Measurements from ENCODE around the gene ZFYVE19. TPM values are rescaled to one million over a fixed set of nuclear protein-coding genes. Genes with fewer than 3 reads are reported as not detected.

Gene ZFYVE19, protein sequence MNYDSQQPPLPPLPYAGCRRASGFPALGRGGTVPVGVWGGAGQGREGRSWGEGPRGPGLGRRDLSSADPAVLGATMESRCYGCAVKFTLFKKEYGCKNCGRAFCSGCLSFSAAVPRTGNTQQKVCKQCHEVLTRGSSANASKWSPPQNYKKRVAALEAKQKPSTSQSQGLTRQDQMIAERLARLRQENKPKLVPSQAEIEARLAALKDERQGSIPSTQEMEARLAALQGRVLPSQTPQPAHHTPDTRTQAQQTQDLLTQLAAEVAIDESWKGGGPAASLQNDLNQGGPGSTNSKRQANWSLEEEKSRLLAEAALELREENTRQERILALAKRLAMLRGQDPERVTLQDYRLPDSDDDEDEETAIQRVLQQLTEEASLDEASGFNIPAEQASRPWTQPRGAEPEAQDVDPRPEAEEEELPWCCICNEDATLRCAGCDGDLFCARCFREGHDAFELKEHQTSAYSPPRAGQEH
- total RNA-seq (2014; rRNA removed; shearing (Covaris generic); ENCODE audit: low replicate concordance), result 6.4 and 27.8 TPM in 2 replicates

DNA sequence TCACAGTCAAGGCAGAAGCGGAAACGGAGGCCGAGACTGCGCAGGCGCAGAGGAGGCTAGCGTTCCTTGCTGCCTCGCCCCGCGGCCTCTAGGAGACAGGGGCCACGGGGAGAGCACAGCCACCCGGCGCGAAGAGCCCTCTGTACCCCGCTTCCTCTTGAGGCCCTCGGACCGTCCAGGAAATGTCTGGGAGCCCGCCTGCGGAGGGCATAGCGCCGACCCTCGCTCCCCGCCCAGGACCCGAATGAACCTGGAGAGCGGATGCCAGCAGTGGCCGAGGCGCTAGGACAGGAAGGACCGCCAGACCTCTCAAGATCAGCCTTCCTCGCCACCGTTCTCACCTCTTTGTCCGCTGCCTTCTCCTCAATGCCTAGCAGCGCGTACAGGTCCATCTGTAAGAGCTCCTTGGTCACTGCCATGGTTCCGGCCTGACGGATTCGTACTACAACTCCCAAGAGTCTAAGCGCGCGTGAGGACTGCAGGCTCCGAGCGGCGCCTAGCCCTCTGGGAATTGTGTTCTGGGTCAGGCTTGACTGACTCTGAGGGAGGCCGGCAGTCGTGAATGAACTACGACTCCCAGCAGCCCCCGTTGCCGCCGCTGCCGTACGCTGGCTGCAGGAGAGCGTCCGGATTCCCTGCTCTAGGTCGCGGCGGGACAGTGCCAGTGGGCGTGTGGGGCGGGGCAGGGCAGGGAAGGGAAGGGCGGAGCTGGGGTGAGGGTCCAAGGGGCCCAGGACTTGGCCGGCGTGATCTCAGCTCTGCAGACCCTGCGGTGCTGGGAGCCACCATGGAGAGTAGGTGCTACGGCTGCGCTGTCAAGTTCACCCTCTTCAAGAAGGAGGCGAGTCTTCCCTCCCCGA is at the start of gene ZFYVE19, which contains the start of gene DNAJC17:
TSS of gene ZFYVE19 (plus strand) at position 62 of the 860 bp plus-strand sequence. CDS start at position 563, 501 bp downstream.
TSS of gene DNAJC17 (minus strand) at position 446 of the 860 bp plus-strand sequence. CDS start at position 419, 27 bp downstream.
- no peaks in the 10 kb centered on the region for H3K36me3 ChIP-seq
- no peaks in the 10 kb centered on the region for H3K9me3 ChIP-seq
- H3K27me3 ChIP-seq, result no peaks in the 10 kb centered on the region
- peak; percentile 97 for DNase-seq
- peak within 1 kb of the TSS; percentile 98 for H3K4me3 ChIP-seq

GRCh38 chr15:40759961-40760360 is 46.9 kb upstream of the ZFYVE19 start:
- Histone ChIP-seq H3K27me3 (no peaks in the 10 kb centered on the region), H3K9me3 (no peaks in the 10 kb centered on the region), H3K36me3 (no peaks in the 10 kb centered on the region), H3K4me3 (no peak overlapping the region)
- DNase-seq, result no peak

GRCh38 chr15:40762919-40763800 is 43.7 kb upstream of the ZFYVE19 start:
- no peaks in the 10 kb centered on the region for H3K27me3 ChIP-seq
- H3K9me3 ChIP-seq, result no peaks in the 10 kb centered on the region
- peak overlapping the region; percentile 39 for H3K4me3 ChIP-seq
- H3K36me3 ChIP-seq, result peaks cover 3% of the 10 kb centered on the region; the same call in 1 of the 2 replicates
- peak; percentile 45 for DNase-seq

- DNase-seq, result peak; percentile 63
- Histone ChIP-seq H3K9me3 (no peaks in the 10 kb centered on the region), H3K36me3 (peaks cover 5% of the 10 kb centered on the region; the same call in 1 of the 2 replicates), H3K27me3 (no peaks in the 10 kb centered on the region), H3K4me3 (peak within 1 kb of the TSS; percentile 39)
Observed at GRCh38 chr15:40763801-40764628, 42.9 kb upstream of the ZFYVE19 start, which contains the start of gene GCHFR. Gene GCHFR (plus strand): TSS chr15:40764068. CDS start chr15:40764181, 113 bp downstream.

DNA sequence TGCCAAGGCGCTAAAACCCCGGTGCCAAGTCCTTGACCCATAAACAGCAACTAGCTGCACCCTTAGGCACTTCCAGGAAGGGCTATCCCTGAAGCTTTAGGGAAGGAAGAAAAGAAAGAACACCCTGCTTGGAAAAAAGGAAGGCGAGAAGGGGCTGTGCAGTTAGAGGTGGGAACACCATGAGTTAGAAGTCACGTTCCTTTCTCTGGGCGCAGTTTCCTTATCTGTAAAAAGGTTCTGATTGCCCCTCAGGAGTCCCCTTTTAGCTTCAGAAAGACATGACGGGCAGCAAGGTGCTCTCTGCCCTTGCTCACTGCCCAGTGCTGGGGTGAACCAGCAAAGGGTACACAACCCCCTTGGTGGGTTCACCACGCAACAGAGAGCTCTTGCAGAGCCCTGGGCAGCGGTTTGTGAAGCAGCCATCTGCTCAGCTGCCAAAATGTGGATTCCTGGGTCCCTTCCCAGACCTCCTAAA is 42.2 kb upstream of the ZFYVE19 start:
- Histone ChIP-seq H3K36me3 (peaks cover 5% of the 10 kb centered on the region; the same call in 1 of the 2 replicates), H3K4me3 (no peak overlapping the region; the same call in 1 of the 2 replicates)

DNA sequence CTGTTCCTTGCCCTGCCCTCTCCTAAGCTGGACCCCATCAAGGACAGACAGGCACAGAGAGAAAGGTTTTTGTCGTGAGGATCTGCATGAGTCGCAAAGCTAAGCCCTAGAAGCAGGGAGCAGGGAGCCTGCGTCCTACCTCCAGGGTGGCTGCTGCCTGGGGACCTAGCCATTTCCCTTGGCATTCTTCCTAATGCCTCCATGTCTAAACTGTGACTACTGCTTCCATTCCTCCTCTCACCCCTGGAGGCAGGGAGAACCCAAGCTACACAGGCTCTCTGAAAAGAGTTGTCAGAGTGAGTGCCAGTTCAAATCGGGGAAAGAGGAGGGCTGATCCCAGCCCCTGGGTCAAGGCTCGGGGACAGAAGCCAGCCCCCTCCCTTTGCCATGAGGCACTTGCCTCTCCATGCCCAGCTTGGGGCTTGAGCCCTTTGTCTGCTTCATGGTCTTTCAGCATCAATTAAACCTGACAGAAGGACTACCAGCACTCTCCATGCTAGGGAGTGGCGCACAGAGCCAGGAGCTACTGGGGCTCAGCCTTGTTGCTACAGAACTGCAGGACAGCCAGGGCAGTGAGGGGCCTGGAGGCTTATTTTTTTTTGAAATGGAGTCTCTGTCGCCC is 40.6 kb upstream of the ZFYVE19 start:
- no peaks in the 10 kb centered on the region for H3K27me3 ChIP-seq
- H3K36me3 ChIP-seq, result peaks cover 5% of the 10 kb centered on the region; the same call in 1 of the 2 replicates
- no peak for DNase-seq
- H3K4me3 ChIP-seq, result no peak overlapping the region
- no peaks in the 10 kb centered on the region for H3K9me3 ChIP-seq

More for the DNA sequence above, 42.2 kb upstream of the ZFYVE19 start:
- DNase-seq, result peak; percentile 33
- no peaks in the 10 kb centered on the region for H3K27me3 ChIP-seq
- H3K9me3 ChIP-seq, result no peaks in the 10 kb centered on the region

- Histone ChIP-seq H3K9me3 (no peaks in the 10 kb centered on the region), H3K36me3 (peaks cover 5% of the 10 kb centered on the region; the same call in 1 of the 2 replicates), H3K4me3 (no peak overlapping the region), H3K27me3 (no peaks in the 10 kb centered on the region)
- peak; percentile 83 for DNase-seq
Observed at GRCh38 chr15:40766906-40767837, 39.7 kb upstream of the ZFYVE19 start.

DNA sequence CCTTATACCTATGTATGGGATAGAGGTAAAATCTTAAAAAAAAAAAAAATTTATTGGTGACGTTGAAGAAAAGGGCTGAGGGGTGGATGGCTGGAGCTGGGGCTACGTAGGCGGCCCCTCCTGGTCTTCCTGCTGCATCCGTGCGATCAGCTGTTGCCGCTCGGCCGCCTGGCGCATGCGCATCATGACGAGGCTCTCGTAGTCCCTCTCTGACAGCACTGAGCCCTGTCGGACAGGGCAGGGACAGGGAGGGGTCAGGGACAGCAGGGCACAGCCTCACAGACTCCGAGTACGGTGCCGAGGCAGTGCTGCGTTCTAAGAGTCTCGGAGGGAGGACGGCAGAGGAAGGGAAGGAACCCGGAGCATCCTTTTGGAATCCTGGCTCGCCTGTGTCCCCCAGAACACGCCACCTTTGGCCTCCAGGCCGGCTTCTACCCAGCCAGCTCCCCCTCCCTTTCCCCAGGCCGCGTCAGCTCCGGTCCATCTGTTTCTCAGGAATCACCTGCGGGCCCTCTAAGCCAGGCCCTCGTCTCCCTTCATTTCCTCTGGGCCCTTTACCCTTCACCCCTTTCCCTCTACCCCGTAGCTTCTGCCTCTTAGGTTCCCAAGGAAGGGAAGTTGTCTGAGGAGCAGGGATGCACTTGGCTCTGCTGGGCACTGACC is 38.9 kb upstream of the ZFYVE19 start:
- H3K9me3 ChIP-seq, result no peaks in the 10 kb centered on the region
- DNase-seq, result no peak
- H3K4me3 ChIP-seq, result no peak overlapping the region
- H3K27me3 ChIP-seq, result no peaks in the 10 kb centered on the region
- peaks cover 5% of the 10 kb centered on the region; the same call in 1 of the 2 replicates for H3K36me3 ChIP-seq

DNA sequence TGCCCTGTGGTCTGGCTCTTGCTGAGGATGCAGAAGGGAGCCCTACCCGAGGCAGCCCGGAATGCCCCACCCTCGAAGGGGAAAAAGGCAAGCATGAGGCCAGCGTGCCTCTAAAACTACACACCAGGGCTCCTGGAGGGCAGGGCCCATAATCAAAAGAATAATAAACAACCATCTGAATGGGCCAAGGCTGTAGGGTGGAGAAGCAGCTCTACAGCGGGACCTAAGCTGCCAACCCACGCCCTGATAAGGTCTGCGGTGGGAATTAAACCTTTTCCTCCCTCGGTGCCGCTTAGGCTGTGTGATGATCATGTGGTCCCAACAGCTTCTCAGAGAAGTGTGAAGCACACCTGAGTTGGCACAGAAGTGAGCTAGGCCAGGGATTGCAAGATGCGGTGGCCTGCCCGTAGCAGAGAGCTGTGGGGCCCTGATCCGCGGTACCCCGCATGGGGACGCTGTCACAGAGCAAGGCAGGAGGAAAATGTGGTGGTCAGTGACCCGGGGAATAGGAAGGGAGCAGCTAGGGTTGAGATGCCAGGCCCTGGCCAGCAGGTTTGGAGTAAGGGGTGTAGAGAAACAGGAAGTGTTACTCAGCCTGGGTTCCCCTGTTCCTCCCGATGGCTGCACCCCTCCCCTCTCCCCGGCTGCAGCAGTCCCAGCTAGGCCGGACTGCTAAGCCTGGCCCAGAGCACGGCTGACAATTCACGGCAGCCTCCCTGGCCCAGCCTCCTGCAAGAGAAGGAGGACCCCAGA is 38.2 kb upstream of the ZFYVE19 start:
- Histone ChIP-seq H3K27me3 (no peaks in the 10 kb centered on the region), H3K36me3 (peaks cover 10% of the 10 kb centered on the region), H3K4me3 (no peak overlapping the region), H3K9me3 (no peaks in the 10 kb centered on the region)
- peak; percentile 74 for DNase-seq

DNA sequence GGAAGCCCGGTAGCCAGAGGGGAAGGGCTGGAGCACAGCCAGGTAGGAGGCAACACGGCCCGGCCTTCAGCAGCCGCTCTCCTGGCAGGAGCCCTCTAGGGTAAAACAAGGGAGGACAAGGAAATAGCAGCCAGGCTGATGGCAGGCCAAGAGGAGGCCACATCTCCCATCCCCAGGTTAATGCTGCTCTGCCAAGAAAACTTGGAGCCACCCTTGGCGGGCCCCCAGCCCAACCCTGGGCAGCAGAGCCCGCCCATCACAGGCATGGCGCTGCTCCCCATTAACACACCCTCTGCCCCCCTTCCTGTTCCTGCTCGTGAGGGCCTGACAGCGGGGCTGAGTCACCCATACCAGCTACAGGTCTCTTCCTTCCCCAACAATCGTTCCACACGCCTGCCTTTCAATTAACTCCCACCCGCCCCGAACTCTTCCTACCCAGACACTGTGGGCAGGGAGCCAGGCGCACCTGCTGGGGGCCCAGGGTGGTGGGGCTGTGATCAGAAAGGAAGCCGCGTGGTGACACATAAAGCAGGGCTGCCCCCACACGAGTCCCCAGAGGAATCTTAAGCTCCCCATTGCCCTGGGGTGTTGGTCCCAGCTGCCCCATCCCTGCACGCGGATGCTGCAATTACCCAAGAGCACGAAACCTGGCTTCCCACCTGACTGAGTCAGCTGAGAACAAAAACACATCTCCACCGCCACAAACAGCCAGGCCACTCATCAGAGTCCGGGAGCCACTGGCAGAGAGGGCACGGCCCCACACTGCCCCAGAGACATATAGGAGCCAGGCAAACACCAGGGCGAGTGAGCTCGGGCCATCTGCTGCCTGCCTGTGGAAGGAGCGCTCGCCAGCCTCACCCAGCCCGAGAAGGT is 37.4 kb upstream of the ZFYVE19 start, which contains the start of gene C15orf62:
TSS of gene C15orf62 (plus strand) at position 707 of the 873 bp plus-strand sequence. CDS start 516 bp downstream, outside the sequence.
- no peak within 1 kb of the TSS for H3K4me3 ChIP-seq
- no peaks in the 10 kb centered on the region for H3K27me3 ChIP-seq
- H3K9me3 ChIP-seq, result no peaks in the 10 kb centered on the region
- H3K36me3 ChIP-seq, result peaks cover 17% of the 10 kb centered on the region
- DNase-seq, result peak; percentile 88

DNA sequence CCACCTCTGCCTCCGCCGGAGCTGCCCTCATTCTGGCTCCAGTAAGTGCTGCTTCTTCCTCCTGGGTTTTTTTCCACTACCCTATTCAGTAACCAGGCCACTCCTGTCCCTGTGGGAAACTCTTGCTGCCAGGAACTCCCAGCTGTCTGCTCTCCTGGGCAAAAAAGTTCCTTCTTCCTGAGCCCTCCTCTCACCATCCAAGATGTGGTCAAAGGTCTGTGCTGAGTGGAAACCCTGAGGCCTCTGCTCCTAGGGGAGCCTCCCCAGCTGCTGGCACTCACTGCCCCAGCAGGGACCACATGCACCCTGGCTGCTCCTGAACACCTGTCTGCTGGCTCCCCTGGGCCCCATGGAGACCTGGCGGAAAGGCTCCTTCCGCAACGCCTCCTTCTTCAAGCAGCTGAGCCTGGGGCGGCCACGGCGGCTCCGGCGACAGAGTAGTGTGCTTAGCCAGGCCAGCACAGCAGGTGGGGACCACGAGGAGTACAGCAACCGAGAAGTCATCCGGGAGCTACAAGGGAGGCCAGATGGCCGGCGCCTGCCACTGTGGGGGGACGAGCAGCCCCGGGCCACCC is 36.7 kb upstream of the ZFYVE19 start:
- H3K4me3 ChIP-seq, result no peak overlapping the region
- H3K36me3 ChIP-seq, result peaks cover 22% of the 10 kb centered on the region
- no peaks in the 10 kb centered on the region for H3K9me3 ChIP-seq
- no peaks in the 10 kb centered on the region for H3K27me3 ChIP-seq
- DNase-seq, result no peak

Measured in MG63 (cell line).